ENCODE measurements around the gene APOA5. TPM values are rescaled to one million over a fixed set of nuclear protein-coding genes. Genes with fewer than 3 reads are reported as not detected.
"Not testable (repeated sequence)": the region's sequence is repeated elsewhere in the genome, so short reads cannot be mapped to it uniquely, and the experiment has no call there.

The APOA5 gene
- total RNA-seq, 1 donor from 2014 or later, result 0.29 TPM

DNA sequence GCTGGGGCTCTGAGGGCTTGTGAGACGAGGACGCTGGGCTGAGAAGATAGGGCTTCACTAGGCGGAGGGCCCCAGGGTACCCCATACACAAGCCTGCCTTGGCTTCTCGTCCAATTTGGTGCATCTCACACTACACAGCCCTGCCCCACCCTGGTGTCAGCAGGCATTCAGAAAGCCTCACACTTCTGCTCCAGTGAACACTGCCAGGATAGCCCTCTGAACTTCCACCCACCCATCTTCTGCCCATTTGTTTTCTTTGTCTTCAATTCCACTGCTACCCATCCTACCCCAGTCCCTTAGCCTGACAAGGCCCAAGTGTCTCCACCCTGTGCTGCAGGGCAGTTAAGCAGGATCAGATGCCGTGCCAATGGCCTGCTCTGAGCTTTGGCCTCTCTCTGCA lies 17.0 kb downstream of the APOA5 start:
- no peak for DNase-seq (ENCODE audit: low spot score)

DNA sequence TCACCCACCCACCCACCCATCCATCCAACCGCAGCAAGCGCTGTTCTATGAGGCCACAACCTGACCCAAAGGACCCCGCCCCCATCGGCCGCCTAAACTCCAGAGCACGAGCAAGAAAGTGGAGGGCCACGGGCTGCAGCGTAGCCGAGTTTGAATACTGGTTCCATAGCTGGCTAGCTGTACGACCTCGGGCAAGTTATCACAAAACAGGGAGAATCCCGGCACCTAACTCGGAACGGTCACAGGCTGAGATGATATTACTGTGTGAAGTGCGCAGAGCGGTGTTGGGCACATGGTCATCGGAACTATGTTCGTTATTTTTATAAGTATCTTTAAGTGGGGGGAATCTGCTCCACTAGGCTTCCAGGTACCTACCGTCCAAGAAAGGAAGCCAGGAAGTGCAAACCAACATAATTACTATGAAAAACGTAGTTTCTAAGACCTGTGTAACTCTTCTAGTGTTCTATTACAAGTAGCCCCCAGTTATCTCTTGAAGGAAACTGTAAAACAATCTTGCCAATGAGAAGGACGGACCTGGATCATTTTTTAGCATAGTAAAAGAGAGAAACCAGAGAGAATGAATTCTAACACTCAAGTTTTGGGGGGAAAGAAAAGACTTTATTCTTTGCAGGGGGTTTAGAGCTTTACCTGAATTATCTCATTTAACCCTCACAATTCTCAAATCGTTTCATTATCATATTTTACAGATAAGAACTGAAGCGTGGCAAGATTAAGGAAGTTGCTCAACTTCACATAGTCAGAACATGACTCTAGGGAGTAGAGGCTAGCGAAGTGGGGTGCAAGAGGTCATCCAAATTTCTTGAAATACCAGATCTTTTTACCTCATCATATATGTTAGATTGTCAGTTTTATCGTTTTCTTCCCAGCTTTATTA lies 18.2 kb downstream of the APOA5 start:
- DNase-seq (ENCODE audit: low spot score), result no peak

- DNase-seq (ENCODE audit: low spot score), result peak; percentile 92
Measured at GRCh38 chr11:116772443-116773202, 19.1 kb downstream of the APOA5 start, which contains the start of gene BUD13. BUD13 (minus strand) TSS chr11:116772987; CDS start chr11:116772964, 23 bp downstream.

- no peak for DNase-seq (ENCODE audit: low spot score)
Measured at GRCh38 chr11:116771935-116772334, 19.7 kb downstream of the APOA5 start.

GRCh38 chr11:116762132-116762531 lies 29.5 kb downstream of the APOA5 start:
- no peak for DNase-seq (ENCODE audit: low spot score)

- DNase-seq (ENCODE audit: low spot score), result not testable (repeated sequence)
Measured at GRCh38 chr11:116756044-116756443, 35.6 kb downstream of the APOA5 start.

DNA sequence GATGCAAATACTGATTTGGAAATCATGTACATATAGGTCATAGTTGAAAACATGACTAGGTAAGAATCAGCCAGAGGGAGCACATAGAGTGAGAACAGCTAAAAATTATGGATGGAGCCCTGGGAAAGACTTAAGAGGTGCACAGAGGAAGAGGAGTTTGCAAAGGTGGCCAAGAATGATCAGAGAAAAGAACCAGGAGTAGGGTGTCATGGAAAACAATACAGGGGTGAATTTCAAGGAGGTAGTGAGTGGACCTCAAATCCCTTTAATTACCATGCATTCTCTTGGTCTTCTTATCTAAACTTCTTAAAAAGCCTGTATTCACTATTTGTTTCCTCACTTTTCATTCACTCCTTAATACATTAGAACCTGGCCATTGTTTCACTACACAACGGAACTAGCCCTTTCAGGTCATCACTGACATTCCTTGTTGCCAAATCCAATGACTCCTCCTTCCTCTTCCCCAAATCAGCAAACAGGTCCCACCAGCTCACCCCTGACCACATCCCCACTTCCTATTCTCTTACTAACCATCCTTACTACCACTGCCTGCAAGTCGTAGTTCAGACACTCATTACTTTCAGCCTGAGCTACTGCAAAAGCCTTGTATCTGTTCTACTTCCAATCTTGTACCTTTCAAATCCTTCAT lies 41.5 kb downstream of the APOA5 start:
- no peak for DNase-seq (ENCODE audit: low spot score)

DNA sequence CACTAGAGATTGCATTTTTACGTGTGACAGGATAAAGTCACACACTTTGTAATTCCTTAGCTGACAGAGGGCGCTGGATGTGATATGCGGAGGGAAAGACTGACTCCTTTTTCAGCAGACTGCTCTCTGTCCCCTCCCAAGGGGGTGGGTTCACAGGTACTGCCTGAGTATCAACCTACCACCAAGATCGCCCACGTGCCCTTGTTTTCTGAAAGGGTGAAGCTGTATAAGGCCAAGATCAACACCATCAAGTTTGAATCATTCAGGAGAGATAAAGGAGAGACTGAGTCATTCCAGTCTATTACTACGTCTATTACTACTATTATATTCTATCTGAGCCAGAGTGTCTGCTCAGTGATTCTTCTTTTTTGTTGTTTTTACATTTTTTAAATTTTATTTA lies 49.6 kb downstream of the APOA5 start:
- no peak for DNase-seq (ENCODE audit: low spot score)

DNA sequence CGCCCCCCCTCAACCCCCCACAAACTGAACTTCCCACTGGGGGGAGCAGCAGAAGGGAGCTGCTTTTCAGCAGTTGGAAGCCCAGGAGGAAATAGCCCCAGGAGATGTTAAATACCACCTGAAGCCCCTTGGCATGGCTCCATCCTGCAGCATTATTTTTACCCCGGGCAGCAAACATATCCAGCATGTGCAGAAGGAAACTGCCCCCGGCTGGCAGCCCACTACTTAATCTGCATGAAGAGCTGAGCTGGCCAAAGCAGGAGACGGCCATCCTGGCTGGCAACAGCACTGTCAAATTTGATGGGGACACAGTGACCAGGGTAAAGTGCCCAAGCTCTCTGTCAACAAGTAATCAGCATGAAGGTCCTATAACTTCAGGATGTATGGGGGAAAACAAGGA lies 50.9 kb downstream of the APOA5 start:
- DNase-seq (ENCODE audit: low spot score), result no peak

Other genes starting within 250 kb of the APOA5 start
- gene BUD13, start 18.9 kb downstream of the APOA5 start, total RNA-seq, result 14.0 TPM
- 48.1 TPM for gene ZPR1, start 3.9 kb downstream of the APOA5 start, total RNA-seq
- gene APOA4, start 31.4 kb upstream of the APOA5 start, total RNA-seq, result not detected
- 8.4 TPM for gene APOC3, start 38.0 kb upstream of the APOA5 start, total RNA-seq
- gene APOA1, start 45.7 kb upstream of the APOA5 start, total RNA-seq, result 23.3 TPM